ENCODE data around the gene CADM3.

CADM3 gene

DNA sequence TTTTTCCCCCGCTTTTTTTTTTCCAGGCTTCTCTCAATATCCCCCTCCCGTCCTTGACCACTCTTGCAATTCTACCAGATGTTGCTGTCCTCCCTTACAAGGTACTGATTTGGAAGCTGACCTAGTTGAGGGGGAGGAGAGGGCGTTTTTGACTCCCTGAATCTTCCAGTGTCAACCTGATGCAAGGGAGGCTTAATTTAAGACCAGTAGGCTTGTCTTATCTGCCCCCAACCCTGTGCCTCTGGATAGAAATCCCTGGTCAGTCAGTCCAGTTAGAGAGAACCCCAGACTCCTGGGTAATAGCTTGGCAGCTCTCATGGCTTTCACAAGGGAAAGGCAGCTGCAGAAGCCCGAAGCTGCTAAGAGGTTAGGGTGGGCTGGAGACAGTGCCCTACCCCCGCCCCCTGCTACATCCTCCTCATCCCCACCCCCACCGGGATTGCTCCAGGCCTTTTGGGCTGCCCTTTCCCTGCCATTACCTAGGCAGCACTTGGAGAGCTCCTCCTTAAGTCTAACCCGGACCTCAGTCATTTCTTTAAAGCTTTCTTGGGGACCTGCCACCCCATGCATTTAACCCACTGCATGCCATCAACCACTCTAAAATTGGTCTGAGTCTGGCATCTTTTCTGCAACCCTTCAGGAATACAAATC, 36.9 kb downstream of the CADM3 start:
- DNase-seq: no peak

GRCh38 chr1:159209061-159209460, 37.6 kb downstream of the CADM3 start:
- no peak for DNase-seq

DNA sequence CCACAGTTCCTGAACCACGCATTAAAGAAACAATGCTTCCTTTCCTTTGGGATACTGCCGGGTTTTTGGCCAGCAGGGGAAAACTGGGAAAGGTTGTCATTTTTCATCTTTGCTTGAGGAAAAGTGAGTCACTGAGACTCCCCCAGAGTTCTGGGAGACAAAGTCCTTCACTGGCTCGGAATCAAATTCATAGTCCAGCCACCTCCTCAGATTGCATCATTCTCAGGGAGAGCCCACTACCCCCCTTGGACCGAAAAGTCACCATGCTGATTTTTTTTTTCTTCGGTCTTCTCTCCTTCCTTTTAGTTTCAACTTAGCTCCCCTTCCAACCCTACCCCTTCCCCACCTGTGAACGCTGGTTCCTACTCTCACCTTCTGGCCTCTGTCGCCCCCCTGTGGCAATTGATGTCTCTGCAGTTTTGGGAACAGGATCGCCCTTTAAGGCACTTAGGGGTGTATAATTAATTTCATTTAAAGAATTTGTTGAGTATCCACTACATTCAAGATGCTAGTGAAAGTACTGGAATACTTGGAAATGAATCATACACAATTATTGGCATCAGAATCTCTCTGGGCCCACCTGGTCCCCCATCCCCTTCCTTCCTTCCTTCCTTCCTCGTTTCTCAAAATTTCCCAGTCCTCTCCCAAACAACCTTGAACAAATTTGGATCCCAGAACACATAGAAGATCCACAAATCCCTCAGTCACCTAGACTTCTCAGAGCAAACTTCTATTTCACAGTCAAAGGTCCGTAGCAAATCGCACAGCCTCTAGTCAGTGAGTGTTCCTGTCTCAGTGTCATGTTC, 40.1 kb downstream of the CADM3 start:
- DNase-seq: no peak

DNA sequence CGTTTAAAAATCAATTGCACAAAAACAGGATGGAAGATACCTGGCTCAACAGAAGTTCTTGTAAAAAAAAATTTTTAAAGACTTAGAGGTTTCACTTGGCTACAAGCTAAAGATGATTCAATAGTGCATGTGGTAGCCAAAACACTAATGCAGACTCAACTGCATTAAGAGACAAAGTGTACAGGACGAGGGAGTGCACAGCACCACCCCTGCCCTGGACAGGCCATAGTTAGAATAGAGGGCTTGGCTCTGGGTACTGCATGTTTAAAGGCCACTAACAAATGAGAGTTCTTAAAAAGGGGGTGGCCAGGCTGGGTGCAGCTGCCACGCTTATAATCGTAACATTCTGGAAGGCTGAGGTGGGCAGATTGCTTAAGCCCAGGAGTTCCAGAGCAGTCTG, 41.2 kb downstream of the CADM3 start:
- DNase-seq: no peak

DNA sequence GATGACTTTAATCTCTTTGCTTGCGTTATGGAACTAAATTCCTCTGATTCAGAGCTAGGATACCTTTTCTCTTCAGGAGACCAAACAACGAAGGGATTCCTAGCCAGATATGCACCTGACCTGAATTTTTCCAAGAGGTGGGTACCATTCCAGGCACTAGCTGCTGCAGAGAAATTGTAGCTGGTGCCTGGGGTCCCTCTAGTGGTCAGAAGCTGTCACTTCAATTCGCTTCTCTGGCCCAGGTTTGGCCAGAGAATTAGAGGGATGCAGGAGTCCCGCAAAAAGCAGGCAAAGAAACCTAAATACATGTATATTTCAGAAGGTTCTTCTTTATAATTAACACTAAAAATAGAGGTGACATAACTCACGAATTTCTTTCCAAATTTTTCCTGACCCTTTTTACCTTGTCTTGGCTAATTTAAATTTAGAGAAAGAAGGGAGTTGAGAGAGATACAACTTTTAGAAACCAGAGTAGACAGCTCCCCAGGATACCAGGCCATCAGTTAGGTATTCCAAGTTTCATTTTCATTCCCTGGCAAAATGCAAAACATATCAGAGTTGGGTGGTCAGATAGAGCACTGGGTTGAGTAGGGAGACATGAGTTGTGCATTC, 42.8 kb downstream of the CADM3 start:
- peak; percentile 19 for DNase-seq

DNA sequence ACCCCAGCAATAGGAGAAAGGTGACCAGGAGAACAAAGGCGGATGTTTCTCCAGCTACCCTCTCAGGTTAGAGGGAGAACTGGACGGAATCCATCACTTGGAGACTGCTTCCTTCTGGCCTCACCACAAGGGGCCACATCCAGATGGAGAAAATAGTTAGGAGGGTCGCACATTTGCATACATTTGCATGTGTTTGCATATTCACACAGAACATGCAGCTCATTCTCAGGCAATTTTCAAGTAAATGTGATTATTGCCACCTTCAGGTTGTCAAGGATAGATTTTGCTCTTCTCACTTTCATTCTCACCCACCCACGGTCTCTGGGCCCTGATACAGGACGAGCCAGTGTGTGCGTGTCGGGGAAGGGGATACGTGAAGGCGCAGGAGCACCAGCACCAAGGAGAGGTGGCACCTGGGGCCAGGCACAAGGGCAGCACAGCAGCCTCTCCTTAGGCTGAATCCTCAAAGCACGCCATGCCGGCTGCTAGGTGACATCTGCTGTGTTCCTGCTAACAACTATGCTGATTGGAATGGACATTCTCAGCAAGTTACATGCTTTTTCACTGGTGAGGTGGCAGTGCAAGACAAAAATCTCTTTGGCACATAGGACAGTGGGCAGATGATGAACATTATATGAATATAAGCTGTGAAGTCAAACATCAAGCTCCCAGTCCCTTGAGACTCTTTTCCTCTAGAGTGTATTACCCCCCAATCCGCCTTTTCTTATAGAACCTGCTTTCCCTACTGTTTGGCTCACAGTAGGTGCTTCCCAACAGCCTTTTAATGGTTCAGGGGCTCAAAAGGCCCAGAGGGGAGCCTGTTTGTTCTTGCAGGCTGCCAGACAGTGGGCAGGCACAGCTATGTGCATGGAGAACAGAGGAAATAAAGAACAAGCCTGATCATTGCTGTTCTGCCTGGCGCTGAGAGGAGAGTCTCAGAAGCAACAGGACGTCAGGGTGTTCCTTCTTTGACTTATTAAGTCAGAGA, 47.5 kb downstream of the CADM3 start:
- no peak for DNase-seq

DNA sequence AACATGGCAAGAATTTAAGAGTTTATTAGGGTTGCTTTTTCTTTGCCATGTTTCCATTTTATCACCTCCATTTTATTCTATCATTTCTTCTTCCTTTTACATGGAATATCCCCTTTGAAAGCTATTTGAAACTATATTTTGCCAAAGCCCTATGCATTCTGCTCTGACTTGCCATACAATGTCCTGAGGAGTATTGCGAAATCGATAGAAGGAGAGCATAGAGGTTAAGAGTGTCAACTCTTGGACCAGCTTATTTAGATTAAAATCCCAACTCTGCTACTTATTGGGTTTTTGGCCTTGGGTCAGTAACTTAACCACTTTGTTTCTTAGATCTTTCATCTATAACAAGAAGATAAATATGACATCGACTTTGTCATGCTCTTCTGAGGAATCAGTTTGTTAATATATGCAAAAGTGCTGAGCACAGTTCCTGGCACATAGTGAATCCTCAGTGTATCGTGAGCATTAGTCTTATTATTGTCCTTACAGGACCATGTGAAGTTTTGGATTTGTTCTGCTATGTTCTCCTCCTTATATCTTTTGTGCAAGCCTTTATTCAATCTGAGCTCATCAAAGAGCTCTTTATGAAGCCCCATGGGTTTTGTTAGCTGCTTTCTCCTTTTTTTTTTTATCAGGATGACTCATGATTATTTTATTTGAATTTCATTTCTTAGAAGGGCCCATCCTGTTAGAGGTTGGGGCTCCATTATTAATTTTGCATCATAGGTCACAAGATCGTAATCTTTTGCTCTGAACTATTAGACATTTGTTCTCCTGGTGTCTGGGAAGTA, 50.9 kb downstream of the CADM3 start:
- DNase-seq: no peak

DNA sequence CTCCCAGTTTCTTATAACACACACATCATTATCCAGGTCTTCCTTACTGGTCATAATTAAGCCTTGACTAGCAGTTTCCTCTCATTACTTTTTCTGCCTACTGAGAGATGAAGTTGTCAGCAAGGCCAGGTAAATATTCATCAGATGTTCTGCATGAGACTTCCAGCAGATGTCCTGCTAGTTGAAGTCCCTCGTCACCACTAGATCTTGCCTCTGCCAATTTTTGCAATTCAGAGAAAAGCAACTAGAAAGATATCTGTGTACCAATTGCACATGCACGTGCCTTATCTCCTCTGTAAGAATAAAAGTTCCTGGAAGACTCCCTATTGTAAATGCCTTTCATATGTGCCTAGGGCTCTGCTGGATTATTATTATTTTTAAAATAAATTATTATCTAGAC, 51.6 kb downstream of the CADM3 start:
- DNase-seq: no peak

- DNase-seq: no peak
Observed at GRCh38 chr1:159228554-159228953, 57.1 kb downstream of the CADM3 start.

DNA sequence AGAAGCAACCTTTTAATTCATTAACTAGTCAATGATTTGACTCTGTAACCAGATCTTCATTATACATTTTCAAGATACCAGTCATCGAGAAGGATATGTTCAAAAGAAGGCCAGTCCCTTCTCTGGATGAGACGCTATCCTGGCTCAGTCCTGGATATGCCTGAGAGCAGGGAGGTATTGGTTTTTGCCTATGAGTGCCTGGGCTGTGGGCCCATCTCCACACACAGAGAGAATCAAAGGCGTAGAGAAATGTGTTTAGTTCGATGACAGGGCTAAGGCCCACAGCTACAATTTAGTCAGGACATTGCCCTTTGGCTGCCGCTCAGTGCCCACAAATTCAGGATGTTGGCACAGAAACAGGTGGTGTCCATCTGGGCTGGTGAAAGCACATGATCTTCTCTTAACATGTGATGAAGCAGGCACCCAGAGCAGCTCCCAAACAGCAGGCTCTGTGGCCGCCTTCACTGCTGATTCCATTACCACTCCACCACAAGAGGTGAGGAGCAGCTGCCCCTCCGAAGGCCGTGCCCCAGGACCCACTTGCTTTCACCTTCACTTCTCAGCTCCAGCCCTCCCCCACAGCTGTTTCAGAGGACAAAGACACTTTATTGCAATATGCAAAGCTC, 58.0 kb downstream of the CADM3 start:
- DNase-seq: no peak

GRCh38 chr1:159229896-159230295, 58.5 kb downstream of the CADM3 start:
- DNase-seq: no peak

- peak; percentile 19 for DNase-seq
Observed at GRCh38 chr1:159239551-159240220, 68.3 kb downstream of the CADM3 start.

GRCh38 chr1:159247266-159247665, 75.9 kb downstream of the CADM3 start:
- DNase-seq: peak; percentile 14

- DNase-seq: no peak
Observed at GRCh38 chr1:159248311-159248710, 76.9 kb downstream of the CADM3 start.

- peak; percentile 59 for DNase-seq
Observed at GRCh38 chr1:159250638-159251216, 79.3 kb downstream of the CADM3 start.

Data from MV-4-11 (cell line).